ENCODE results near the gene TUBB. TPM values are rescaled to one million over a fixed set of nuclear protein-coding genes. Genes with fewer than 3 reads are reported as not detected.

TUBB gene
- total RNA-seq, 2 experiments from 2014 or later = 1,244 to 1,346 TPM

DNA sequence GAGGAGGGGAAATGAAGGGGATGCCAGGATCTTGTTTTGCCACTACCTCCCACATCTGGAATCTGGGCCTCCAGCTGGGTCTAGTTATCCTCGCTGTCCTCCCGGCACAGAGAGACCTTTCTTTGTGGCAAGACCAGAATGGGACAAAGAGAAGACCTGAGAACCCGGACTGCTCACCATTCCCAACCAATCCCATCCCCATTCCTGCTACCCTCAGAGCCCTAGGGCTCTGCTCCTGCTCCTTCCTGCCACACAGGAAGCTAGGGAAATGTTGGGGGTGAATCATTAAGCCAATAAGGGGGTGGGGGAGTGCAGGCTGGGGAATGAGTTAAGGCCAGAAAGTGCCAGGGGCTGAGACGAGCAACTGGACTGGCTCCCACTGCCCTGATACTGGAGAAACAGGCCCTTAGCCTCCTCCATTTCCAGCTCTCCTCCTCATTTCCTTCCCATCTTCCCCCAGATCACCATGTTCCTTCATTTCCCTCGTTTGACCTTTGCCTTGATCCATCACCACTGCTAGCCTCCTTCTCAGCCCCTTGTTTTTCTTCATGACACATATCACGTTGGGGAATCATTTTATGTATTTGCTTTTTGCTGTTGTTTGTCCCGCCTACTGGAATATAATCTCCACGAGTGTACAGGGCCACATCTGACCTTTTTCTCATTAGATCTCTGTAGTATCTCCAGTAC, 28.8 kb downstream of the TUBB start:
- TF ChIP-seq EZH2phosphoT487 (IDR thresholded peaks at IDR 0.05; ENCODE audit: borderline replicate concordance, low read depth, low read length) = no peak
- TF ChIP-seq, protein P1, sequence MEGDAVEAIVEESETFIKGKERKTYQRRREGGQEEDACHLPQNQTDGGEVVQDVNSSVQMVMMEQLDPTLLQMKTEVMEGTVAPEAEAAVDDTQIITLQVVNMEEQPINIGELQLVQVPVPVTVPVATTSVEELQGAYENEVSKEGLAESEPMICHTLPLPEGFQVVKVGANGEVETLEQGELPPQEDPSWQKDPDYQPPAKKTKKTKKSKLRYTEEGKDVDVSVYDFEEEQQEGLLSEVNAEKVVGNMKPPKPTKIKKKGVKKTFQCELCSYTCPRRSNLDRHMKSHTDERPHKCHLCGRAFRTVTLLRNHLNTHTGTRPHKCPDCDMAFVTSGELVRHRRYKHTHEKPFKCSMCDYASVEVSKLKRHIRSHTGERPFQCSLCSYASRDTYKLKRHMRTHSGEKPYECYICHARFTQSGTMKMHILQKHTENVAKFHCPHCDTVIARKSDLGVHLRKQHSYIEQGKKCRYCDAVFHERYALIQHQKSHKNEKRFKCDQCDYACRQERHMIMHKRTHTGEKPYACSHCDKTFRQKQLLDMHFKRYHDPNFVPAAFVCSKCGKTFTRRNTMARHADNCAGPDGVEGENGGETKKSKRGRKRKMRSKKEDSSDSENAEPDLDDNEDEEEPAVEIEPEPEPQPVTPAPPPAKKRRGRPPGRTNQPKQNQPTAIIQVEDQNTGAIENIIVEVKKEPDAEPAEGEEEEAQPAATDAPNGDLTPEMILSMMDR (conservative IDR thresholded peaks at IDR 0.05; ENCODE audit: low read length) = no peak
- no peaks in the 10 kb centered on the region for H3K36me3 ChIP-seq (ENCODE audit: insufficient read depth, low read length)
- H3K9me3 ChIP-seq (ENCODE audit: low read length) = no peaks in the 10 kb centered on the region
- H3K4me1 ChIP-seq (ENCODE audit: insufficient read depth, low read length, poor library complexity, severe bottlenecking) = peaks cover 10% of the 10 kb centered on the region
- no peak for DNase-seq (ENCODE audit: low spot score)
- H3K9me2 ChIP-seq (ENCODE audit: insufficient read depth, low read length) = no peaks in the 10 kb centered on the region
- H3K4me3 ChIP-seq (ENCODE audit: low read depth, low read length, poor library complexity, severe bottlenecking) = no peak overlapping the region
- no peak overlapping the region for H3K4me2 ChIP-seq (ENCODE audit: low read length)
- ChIA-PET CTCF (ENCODE audit: unreplicated experiment) (no interaction called here), POLR2A (no interaction called here)
- BruUV-seq (replicated peaks) = no TSS peak
- H3K27ac ChIP-seq (ENCODE audit: low read depth, low read length, poor library complexity, severe bottlenecking) = no peak overlapping the region
- H4K20me1 ChIP-seq (ENCODE audit: insufficient read depth, low read length) = no peaks in the 10 kb centered on the region
- intact Hi-C loops (cut with micrococcal nuclease; ENCODE audit: unreplicated experiment) = no loop called here
- H2AFZ ChIP-seq (ENCODE audit: low read length) = no peak overlapping the region
- no peaks in the 10 kb centered on the region for H3K79me2 ChIP-seq (ENCODE audit: insufficient read depth, low read depth, low read length)

DNA sequence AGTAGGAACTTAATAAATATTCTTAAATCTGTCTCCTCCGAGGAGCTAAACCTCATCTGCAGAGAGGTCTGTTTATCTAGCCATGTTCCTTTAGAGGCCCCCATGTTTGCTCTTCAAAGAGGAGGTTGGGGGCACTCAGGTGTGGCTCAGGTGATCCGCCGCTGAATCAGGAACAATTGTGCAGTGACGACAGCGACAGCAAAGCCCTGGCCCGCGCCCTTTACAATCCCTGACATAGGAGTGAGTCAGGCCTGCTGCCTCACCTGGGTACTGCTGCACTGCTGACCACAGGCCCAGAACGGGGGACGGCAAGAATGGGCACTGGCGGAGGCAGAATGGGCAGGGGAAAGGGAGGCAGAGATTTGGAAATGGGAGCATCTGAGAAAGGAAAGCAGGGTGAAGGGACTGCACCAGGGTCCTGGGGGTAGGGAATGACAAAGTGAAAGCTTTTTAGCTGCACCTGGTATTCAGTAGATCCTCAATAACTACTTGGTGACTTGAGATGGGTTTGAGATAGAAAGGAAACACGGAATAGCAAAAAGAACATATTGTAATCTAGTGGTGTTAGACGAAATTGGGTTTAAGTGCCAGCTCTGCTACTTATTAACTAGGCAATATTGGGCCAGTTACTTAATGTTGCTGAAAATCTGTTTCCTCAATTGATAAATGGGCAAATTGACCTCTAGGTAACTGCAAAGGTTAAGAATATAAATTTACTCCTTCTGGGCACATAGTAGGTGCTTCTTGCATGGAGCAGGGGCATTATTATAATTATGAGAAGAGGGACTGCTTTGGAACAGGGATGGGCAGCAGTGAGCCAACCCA, 29.6 kb downstream of the TUBB start:
- Histone ChIP-seq H3K36me3 (ENCODE audit: insufficient read depth, low read length) (no peaks in the 10 kb centered on the region), H3K27ac (ENCODE audit: low read depth, low read length, poor library complexity, severe bottlenecking) (no peak overlapping the region), H2AFZ (ENCODE audit: low read length) (no peak overlapping the region), H3K9me2 (ENCODE audit: insufficient read depth, low read length) (no peaks in the 10 kb centered on the region), H4K20me1 (ENCODE audit: insufficient read depth, low read length) (no peaks in the 10 kb centered on the region), H3K79me2 (ENCODE audit: insufficient read depth, low read depth, low read length) (no peaks in the 10 kb centered on the region), H3K4me3 (ENCODE audit: low read depth, low read length, poor library complexity, severe bottlenecking) (no peak overlapping the region), H3K4me2 (ENCODE audit: low read length) (no peak overlapping the region), H3K4me1 (ENCODE audit: insufficient read depth, low read length, poor library complexity, severe bottlenecking) (peaks cover 2% of the 10 kb centered on the region), H3K9me3 (ENCODE audit: low read length) (no peaks in the 10 kb centered on the region)
- intact Hi-C loops (cut with micrococcal nuclease; ENCODE audit: unreplicated experiment) = no loop called here
- DNase-seq (ENCODE audit: low spot score) = no peak
- BruUV-seq (replicated peaks) = no TSS peak
- CTCF ChIA-PET (ENCODE audit: unreplicated experiment) = no interaction called here
- POLR2A ChIA-PET = no interaction called here
- TF ChIP-seq, protein P1 (conservative IDR thresholded peaks at IDR 0.05; ENCODE audit: low read length) = no peak
- no peak for TF ChIP-seq EZH2phosphoT487 (IDR thresholded peaks at IDR 0.05; ENCODE audit: borderline replicate concordance, low read depth, low read length)

DNA sequence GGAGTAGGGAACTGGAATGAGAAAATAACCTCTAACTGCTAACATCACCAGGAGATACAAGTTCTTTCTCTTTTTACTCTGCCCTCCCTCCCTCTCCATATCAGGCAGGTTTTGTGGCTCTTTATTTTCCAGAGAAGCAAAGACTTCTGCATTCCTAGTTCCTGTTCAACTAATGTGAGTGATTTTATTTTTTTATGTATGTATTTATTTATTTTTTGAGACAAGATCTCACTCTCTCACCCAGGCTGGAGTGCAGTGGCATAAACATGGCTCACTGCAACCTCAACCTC, 30.2 kb downstream of the TUBB start:
- Histone ChIP-seq H3K9me3 (ENCODE audit: low read length) (no peaks in the 10 kb centered on the region), H3K36me3 (ENCODE audit: insufficient read depth, low read length) (no peaks in the 10 kb centered on the region), H3K4me3 (ENCODE audit: low read depth, low read length, poor library complexity, severe bottlenecking) (no peak overlapping the region), H2AFZ (ENCODE audit: low read length) (no peak overlapping the region), H3K9me2 (ENCODE audit: insufficient read depth, low read length) (no peaks in the 10 kb centered on the region), H3K4me2 (ENCODE audit: low read length) (no peak overlapping the region), H4K20me1 (ENCODE audit: insufficient read depth, low read length) (no peaks in the 10 kb centered on the region), H3K27ac (ENCODE audit: low read depth, low read length, poor library complexity, severe bottlenecking) (no peak overlapping the region), H3K79me2 (ENCODE audit: insufficient read depth, low read depth, low read length) (no peaks in the 10 kb centered on the region), H3K4me1 (ENCODE audit: insufficient read depth, low read length, poor library complexity, severe bottlenecking) (no peaks in the 10 kb centered on the region)
- no peak for DNase-seq (ENCODE audit: low spot score)
- POLR2A ChIA-PET = no interaction called here
- TF ChIP-seq, protein P1 (conservative IDR thresholded peaks at IDR 0.05; ENCODE audit: low read length) = no peak
- no peak for TF ChIP-seq EZH2phosphoT487 (IDR thresholded peaks at IDR 0.05; ENCODE audit: borderline replicate concordance, low read depth, low read length)
- CTCF ChIA-PET (ENCODE audit: unreplicated experiment) = no interaction called here
- BruUV-seq (replicated peaks) = no TSS peak
- intact Hi-C loops (cut with micrococcal nuclease; ENCODE audit: unreplicated experiment) = no loop called here

Data from OCI-LY7 (cell line).